Jurkat, Clone E6-1 (cell line): Measurements from ENCODE around the gene HES4.
"Not testable (repeated sequence)": the region's sequence is repeated elsewhere in the genome, so short reads cannot be mapped to it uniquely, and the experiment has no call there.

Experiments
- DNase-seq: peaks from one replicate; pipeline ENCODE4 v3.0.0-alpha.2; 2011; ENCODE audit warnings: low read depth, low spot score
- H3K4me3 ChIP-seq: 2 replicates; pipeline ENCODE4 v1.5.1; 2011; ENCODE audit warnings: mild to moderate bottlenecking, low read length, control low read depth, moderate library complexity

The HES4 gene

DNA sequence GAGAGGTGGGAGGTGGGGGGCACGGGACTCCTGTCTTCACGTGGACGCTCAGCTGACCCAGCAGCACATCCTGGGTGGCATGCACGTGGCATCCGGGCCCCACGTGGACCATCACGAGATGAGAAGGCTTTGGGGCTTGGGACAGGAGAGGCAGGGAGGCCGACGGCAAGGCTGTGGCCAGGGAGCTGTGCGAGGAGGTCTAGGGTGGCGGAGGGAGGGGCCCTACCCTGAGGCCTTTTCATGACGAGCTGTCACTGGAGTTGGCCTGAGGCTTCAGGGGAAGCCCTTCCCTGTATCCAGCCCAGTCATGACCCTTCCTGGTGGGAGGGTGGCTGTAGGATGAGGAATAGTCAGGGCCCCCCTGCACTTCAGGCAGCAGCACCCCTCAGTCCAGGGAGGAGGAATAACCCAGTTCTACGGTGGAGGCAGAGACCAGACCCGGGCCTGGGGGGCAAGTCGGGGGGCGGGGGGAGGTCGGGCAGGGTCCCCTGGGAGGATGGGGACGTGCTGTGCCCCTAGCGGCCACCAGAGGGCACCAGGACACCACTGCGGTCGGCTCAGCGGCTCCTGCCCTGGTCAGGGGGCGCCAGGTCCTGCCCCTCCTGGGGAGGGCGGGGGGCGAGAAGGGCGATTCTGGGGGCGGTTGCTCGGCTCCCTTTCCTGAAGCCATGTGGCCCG is 16.0 kb downstream of the HES4 start:
- H3K4me3 ChIP-seq, result no peak overlapping the region
- DNase-seq, result no peak

DNA sequence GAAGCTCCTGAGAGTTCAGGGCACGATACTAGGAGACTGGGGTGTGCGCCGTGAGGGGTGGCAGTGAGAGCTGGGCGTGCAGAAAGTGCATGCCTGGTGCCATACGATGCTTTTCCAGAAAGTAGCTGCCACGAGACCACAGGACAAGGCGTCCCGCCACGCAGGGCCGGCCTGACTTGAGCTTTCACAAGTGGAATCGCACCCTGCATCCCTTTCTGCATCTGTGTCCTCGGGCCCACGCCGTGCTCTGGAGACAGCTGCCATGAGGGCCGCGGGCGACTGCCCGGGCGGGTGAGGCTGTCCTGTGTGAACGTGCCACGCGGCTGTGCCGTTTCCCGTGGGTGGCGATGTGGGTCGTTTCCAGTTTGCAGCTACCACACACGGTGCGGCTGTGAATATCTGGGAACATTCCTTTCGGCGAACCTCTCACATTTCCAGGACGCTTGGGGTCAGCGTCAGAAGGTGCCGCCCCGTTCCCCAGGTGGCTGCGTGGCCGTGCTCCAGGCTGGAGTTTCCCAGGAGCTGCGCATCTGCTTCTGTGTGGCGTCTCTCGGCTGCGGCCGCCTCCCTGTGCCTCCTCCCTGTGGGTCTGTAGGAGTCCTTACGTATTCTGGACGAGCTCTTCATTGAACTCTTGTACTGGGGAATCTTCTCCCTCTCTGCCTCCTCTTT is 17.0 kb downstream of the HES4 start:
- no peak for DNase-seq

DNA sequence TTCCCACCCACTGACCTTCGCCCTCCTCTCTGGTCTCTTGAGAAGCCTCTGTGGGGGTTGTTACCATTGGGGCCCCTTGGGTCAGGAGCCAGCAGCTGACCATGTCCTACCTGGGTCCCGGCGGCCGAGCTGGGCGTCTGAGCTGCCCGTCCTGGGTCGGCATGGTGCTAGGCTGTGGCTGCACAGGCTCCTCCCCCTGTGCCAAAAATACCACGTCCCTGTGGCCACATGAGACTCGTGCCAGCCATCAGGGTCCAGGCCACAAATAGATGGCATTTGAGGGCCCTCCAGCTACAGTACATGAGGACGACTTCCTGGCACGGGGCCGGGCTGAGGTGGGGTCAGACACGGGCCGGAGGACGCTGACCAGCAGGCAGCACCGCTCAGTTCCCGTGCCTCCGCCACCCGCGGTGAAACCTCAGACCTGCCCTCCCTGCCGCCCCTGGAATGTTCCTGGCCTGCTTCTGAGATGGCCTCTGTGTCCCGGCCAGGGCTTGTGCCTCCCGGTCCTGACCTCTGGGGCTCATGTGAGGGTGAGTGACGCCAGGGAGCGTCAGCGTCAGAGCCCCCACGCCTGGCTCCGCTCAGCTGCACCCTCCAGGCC is 17.8 kb downstream of the HES4 start, which contains the start of gene PERM1:
TSS of gene PERM1 (minus strand) at position 139 of the 604 bp plus-strand sequence. CDS start 1,064 bp downstream, outside the sequence.
- no peak within 1 kb of the TSS for H3K4me3 ChIP-seq
- DNase-seq, result no peak

More for the DNA sequence above, 17.0 kb downstream of the HES4 start:
- no peak overlapping the region for H3K4me3 ChIP-seq

DNA sequence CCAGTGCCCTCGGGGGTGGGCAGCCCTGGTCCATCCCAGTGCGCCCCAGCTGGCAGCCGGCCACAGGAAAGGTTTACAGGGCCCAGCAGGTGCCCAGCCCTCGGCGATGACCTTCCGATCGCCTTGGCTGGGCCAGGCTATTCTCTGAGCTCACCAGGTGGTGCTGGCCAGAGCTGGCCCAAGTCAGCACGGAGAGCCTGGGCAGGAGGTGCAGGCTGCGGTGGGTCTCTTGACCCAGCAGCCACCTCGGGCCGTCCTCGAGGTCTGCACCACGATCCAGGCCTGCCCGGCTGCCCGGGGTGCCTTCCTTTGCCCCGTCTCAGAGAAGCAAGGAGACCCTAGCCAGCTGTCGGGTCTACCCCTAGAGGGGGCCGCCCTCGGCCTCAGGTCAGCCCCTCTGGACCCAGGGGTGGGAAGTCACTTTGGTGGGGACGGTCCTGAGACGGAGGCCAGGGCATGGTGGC is 18.4 kb downstream of the HES4 start:
- no peak for DNase-seq
- H3K4me3 ChIP-seq, result no peak overlapping the region

DNA sequence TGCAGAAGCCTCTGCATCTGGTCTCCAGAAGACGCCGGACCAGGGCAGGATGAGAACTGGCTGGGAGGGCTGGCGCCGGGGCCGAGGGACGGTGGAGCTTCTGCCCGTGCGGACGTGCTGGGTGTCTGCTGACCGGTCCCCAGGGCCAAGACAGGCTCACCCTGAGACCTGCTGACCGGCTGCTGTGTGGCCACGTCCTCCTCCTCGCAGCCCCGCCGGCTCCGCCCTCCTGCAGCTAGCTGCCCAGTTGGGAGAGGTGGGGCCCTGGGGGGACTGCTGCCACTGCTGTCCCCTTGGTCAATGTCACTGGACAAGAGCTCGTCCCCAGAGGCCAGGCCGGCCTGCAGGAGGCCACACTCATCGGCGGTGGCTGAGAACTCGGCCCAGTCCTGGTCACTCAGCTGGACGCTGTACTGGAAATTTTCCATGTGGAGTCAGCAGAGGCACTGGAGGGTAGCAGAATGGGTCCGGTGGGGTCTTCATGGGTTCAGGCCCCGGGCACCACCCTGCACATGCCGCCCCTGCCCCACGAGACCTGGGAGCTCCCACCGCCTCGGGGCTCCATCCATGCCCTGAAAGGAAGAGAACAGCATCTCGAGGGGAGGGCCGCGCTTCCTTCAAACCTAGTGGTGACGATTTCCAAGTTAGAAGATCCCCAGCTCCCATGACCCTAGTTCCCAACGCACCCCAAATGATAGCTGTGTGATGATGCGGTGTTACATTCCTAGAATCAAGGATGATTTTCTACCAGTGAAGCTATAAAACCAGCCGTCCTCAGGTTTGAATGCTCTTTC is 19.1 kb downstream of the HES4 start:
- DNase-seq, result no peak
- no peak overlapping the region for H3K4me3 ChIP-seq

DNA sequence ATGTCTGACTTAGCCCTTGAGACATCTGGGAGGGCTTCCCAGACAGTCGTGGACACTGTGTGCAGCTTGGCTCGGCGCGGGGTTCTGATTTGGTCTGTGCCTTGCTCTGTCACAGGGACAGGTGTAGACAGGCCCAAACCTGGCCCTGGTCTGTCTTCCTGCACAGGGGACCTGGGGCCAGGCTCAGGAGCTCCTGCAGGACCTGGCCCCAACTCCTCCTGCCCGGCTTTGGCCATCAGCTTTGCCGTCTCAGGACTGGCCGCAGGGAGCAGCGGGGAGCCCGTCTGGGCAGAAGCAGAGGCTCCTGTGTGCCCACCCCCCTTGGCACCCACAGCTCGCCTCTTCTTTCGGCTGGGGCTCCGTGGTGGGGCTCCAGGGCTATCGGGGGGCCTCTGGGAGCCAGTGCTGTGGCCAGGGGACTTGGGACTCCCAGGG is 19.7 kb downstream of the HES4 start:
- no peak overlapping the region for H3K4me3 ChIP-seq
- DNase-seq, result no peak

DNA sequence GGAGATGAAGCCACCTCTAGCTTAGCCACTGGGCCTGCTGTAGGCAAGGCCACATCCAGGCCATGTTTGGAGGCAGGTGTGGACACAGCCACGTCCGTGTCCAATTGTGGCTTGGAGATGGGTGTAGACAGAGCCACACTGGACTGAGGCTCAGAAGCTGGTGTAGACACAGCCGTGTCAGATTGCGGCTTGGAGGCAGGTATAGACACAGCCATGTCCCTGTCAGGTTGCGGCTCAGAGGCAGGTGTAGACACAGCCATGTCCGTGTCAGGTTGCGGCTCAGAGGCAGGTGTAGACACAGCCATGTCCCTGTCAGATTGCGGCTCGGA is 20.2 kb downstream of the HES4 start:
- no peak for DNase-seq
- H3K4me3 ChIP-seq, result no peak overlapping the region

DNA sequence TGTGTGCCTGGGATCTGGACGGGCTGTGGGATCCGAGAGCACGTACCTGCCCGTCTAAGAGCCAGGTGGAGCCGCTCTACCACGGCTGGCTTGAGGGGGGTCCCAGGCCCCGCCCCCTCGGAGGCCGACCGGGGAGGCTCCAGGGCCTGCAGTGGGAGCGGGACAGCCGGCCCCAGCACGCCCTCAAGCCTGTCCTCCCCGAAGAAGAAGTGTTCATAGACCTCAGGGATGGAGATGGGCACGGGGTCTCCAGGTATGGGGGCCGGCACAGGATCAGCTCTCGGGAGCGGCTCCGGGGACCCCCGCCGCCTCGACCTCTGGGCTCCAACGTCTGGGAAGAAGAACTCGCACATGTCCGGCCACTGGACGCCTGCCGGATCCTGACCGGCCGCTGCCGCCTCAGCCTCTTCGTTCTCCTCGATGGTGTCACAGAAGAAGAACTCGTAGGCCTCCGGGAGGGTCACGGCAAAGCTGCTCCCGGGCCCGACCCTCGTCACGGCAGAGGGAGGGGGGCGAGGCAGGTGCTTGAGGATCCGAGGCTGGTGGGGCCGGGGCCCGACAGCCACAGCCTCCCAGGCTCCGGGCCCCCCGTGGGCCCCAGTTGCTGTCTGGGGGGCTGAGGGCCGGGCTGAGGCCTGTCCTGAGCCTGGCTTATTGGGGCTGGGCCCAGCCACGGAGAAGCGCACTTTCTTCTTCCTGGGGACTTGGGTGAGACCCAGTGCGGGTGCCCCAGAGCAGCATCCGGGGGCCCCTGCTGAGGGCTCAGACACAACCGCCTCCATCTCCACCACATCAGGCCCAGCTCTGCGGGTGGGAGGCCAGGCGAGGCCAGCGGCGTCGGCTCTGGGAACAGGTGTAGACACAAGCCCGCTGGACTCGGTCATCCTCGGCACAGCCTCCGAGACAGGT is 20.8 kb downstream of the HES4 start:
- DNase-seq, result no peak
- no peak overlapping the region for H3K4me3 ChIP-seq

DNA sequence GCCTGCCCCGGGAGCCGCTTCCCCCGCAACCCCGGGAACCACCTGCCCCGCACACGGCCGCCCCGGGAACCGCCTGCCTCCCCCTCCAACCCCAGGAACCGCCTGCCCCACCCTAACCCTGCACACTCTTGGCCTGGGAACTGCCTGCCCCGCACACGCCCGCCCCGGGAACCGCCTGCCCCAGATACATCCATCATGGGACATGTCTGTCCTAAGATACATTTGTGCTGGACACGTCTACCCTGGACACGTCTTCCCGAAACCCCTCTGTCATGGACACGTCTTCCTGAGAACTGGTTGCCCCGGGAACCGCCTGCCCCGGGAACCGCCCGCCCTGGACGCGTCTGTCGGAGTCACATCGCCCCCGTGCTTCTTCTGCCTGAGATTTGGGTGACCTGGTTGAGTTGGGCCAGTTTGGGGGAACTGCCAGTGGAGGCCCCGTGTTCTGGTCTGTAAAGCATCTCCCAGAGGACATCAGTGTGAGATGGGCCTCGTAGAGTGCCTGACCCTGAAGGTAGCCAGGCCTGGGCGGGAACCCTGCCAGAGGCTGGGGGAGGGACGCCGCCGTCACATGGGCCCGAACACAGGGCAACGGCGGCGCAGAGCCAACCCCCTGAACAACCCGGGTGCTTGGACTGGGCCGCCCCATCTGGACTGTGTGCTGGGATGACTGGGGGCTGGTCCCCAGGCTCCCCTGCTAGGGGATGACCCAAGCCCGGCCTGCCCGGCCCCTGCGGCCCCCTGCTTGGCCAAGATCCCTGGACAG is 21.6 kb downstream of the HES4 start:
- no peak for DNase-seq
- H3K4me3 ChIP-seq, result no peak overlapping the region

DNA sequence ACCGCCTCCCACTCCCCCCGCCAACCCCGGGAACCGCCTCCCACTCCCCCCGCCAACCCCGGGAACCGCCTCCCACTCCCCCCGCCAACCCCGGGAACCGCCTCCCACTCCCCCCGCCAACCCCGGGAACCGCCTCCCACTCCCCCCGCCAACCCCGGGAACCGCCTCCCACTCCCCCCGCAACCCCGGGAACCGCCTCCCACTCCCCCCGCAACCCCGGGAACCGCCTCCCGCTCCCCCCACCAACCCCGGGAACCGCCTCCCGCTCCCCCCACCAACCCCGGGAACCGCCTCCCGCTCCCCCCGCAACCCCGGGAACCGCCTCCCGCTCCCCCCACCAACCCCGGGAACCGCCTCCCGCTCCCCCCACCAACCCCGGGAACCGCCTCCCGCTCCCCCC is 23.1 kb downstream of the HES4 start:
- DNase-seq, H3K4me3 ChIP-seq: not testable (repeated sequence)

DNA sequence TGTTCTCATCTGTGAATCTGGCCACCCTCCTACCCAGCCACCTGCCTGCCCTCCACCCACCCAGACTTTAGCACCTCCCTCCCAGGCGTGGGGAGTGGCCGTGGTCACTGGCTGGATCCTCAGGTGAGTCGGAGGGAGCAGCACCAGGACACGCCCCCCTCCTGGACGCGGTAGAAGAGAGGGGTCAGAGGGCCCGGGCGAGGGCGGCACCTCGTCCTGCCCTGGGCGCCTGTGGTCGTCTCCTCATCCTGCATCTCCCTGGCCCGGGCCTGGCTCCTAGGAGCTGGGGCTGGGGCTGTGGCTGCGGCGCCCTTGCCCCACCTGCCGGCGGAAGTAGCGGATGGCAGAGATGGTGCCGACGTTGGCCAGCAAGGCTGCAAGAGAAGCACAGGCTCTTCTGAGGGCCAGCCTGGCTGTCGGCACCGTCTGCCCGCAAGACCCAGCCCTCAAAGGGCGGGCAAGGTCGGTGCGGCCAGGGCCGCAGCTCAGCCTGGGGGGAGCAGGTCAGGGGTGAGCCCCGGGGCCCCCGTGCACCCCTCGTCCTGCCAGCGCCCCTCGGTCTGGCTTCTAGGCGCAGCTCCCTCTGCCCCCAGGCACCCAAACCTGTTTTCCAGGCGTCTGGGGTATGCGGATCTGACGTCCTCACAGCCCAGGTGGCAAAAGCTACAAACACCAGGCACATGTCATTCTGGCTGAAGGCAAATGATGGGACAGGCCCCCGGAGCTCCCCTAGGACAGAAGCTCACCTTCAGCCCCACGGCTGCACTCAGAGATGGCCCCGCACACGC is 23.8 kb downstream of the HES4 start:
- H3K4me3 ChIP-seq, result peak overlapping the region; percentile 51
- DNase-seq, result no peak

DNA sequence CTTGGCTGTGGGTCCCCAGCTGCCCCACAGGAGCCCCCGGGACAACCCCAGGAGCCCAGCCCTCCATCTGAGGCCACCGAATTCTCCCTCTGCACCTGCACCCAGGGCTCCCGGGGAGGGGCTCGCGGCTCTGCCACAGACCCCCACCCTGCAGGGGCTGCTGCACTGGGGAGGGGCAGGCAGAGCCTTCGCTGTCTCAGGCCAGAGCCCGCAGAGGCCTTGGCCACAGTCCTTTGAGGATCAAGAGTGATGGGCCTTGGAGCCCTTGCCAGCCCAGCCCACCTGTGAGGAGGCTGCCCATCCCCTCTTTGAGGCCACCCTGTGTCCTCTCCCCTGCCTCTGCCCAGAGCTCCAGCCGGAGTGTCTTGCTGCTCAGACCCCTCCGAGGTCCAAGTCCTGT is 24.5 kb downstream of the HES4 start:
- H3K4me3 ChIP-seq, result no peak overlapping the region
- no peak for DNase-seq

DNA sequence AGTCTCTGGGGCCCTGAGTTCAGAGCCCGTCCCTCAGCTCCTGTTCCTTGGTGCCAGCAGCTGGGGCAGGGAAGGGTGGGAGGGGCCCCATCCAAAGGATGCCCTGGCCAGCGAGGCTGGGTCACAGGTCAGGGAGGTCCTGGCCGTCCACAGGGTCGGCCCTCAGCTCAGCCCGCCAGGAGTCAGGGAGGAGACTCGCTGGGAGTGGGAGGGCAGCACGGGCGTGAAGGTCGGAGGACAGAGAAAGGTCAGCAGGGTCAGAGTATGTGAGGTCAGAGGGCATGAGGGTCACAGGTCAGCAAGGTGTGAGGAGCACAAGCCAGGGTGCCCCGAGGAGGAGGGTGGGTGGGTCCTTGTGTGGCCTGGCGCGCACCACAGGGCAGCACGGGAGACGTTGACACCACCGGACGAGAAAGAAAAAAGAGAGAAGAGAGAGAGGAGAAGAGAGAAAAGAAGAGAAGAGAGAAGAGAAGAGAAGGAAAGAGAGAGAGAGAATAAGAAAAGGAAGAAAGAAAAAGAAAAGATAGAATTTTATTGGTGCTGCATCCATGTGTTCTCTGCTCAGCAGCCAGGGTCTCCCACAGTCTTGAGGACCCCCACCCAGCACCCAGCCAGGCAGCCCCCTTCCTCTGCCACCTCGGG is 25.1 kb downstream of the HES4 start:
- no peak for DNase-seq

DNA sequence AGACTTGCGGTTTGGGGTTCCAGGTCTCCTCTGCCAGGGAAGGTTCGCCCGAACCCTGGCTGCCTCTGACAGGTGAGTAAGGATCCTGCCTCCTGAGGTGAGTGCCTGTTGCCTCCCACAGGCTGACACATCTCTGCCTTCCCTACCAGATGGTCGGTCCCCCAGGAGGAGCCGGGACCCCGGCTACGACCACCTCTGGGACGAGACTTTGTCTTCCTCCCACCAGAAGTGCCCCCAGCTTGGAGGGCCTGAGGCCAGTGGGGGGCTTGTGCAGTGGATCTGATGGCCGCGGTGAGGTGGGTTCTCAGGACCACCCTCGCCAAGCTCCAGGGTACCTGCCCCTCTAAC is 25.6 kb downstream of the HES4 start:
- H3K4me3 ChIP-seq, result no peak overlapping the region
- no peak for DNase-seq

More for the DNA sequence above, 25.1 kb downstream of the HES4 start:
- no peak overlapping the region for H3K4me3 ChIP-seq

DNA sequence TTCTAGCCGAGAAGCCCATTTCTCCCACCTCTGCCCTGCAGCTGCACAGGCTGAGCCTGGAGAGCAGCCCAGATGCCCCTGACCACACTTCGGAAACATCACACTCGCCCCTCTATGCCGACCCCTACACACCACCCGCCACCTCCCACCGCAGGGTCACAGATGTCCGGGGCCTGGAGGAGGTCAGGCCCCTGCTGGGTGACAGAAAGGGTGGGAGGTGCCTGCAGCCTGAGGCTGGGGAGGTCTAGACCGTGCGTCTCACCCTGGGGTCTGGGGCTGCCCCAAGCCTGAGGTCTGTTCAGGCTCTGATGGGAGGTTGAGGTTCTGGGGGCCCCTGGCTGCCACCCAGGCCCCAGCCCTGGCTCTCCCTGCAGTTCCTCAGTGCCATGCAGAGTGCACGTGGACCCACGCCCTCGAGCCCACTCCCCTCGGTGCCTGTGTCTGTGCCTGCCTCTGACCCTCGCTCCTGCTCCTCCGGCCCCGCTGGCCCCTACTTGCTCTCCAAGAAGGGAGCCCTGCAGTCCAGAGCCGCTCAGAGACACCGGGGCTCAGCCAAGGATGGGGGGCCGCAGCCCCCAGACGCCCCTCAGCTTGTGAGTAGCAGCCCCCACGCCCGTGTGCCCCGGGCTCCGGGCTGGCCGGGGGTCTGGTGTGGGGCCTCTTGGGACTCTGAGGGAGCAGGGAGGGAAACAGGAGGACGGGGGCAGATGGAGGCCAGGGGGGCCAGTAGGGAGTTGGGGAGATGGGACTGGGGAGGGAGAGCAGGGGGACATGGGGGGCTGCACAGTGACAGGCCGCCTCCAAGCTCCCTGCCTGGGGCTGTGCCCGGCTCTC is 26.2 kb downstream of the HES4 start:
- H3K4me3 ChIP-seq, result no peak overlapping the region
- no peak for DNase-seq
